Psoas muscle (tissue), 8 donors: Measurements from ENCODE around the gene NEK9. TPM values are rescaled to one million over a fixed set of nuclear protein-coding genes. Genes with fewer than 3 reads are reported as not detected.

Experiments used
- ATAC-seq, 4 donors: fragments of 200-7000 bp; cut with Tn5 transposase; one replicate each; pipeline ENCODE4 v1.9.1; 2020; ENCODE audit warnings: moderate library complexity in 3 of 4, mild to moderate bottlenecking in 2 of 4
- DNase-seq, 2 donors: peaks; one replicate each; pipeline ENCODE4 v3.0.0-alpha.2; 2020
- H3K27ac ChIP-seq: fragments of 200-600 bp; one replicate; pipeline ENCODE4 v1.8.0; 2022
- H3K27me3 ChIP-seq, 3 donors: fragments of 200-600 bp in 1 of 3; one replicate each; pipeline versions ENCODE4 v1.6.1 to v1.8.0; 2013 to 2022; ENCODE audit warnings: low read length in 2 of 3, mild to moderate bottlenecking in 2 of 3, moderate library complexity in 1 of 3; ENCODE audit not compliant: insufficient read depth in 3 of 3
- H3K36me3 ChIP-seq, 2 donors: fragments of 200-600 bp in 1 of 2; one replicate each; pipeline versions ENCODE4 v1.6.1 to v1.8.0; 2013 to 2022; ENCODE audit warnings: low read depth in 1 of 2, mild to moderate bottlenecking in 1 of 2, moderate library complexity in 1 of 2; ENCODE audit not compliant: insufficient read depth in 1 of 2
- H3K4me1 ChIP-seq: fragments of 200-600 bp; one replicate; pipeline ENCODE4 v1.8.0; 2022
- H3K4me3 ChIP-seq: fragments of 200-600 bp; one replicate; pipeline ENCODE4 v1.8.0; 2022; ENCODE audit warnings: mild to moderate bottlenecking
- H3K9me3 ChIP-seq: fragments of 200-600 bp; one replicate; pipeline ENCODE4 v1.8.0; 2022
- WGBS, 3 donors: extraction: QIAGEN DNeasy Blood & Tissue Kit; methylation state at CpG; one replicate each; pipeline versions ENCODE4 v1.1.6 to v1.1.7; 2013; 5-methylcytosine and 5-hydroxymethylcytosine counted together
- intact Hi-C, 2 donors: fragments of 100-400 bp; cut with DNase I; formaldehyde crosslinking; loops; one replicate each; pipeline versions ENCODE4 v1.11.0 to v1.14.2; 2022
- polyA plus RNA-seq, 3 donors: library from polyadenylated mRNA; stranded (reverse); fragments of 200-250 nt; gene quantifications; one replicate each; pipeline ENCODE4 v1.2.3, GENCODE V29; 2013
- total RNA-seq, 4 donors: library from RNA; stranded (reverse); fragmentation: NEBNext Ultra II Directional in 2 of 4; extraction: Animal tissue kit (Norgen Biotek cat#: 25700) in 2 of 4; gene quantifications; one replicate each; pipeline versions ENCODE4 v1.2.1 to v1.2.4, GENCODE V29; 2021 to 2023
- TF ChIP-seq, protein P1 (sequence below): fragments of 200-600 bp; IDR thresholded peaks from one replicate; pipeline ENCODE4 v1.8.0; 2022; ENCODE audit warnings: antibody characterized with exemption
- donor health status: healthy with polysubstance abuse.
- donor health status: DM: no; HTN: no; CAD: no; lungs with moderate emphysema.
- donor health status: Bipolar disorder and iron deficiency.
- donor health status: healthy.
- donor health status: DM: yes; HTN: yes; CAD: no.
- donor health status: DM: no; HTN: no; CAD: no.
- donor health status: DM: no; HTN: no; CAD: no.
- donor health status: DM: yes; HTN: yes; CAD: no.

The NEK9 gene
- total and polyA plus RNA-seq, 7 donors: 17.9 to 116 (median 69.1) TPM

DNA sequence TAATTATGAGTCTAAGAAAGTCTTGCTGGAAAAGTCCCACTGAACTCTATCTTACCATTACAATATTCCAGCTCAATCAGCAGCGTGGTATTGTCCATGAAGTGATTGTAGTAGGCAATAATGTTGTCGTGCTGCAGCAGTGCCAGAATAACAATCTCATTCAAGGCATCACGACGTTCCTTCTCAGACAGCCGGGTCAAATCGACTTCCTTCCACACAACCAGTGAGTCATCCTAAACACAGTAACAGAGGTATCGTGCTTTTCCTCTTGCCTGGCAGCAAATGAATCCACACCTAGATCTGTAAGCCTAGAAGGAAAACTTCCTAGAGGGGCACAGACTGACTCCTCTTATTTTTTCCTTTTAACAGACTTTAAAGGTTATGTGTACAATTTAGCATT, 2.9 kb downstream of the NEK9 start:
- DNase-seq (no peak), ATAC-seq (peak in 3 of 4 donors; percentile 10 to 28 (median 14))
- Histone ChIP-seq H3K36me3 (peaks cover 2 to 39% of the 10 kb centered on the region in 2 donors), H3K9me3 (no peaks in the 10 kb centered on the region), H3K27me3 (no peaks in the 10 kb centered on the region), H3K4me3 (no peak overlapping the region), H3K27ac (peak overlapping the region; percentile 62), H3K4me1 (peaks cover 39% of the 10 kb centered on the region)
- intact Hi-C loops: no loop called here
- TF ChIP-seq, protein P1, sequence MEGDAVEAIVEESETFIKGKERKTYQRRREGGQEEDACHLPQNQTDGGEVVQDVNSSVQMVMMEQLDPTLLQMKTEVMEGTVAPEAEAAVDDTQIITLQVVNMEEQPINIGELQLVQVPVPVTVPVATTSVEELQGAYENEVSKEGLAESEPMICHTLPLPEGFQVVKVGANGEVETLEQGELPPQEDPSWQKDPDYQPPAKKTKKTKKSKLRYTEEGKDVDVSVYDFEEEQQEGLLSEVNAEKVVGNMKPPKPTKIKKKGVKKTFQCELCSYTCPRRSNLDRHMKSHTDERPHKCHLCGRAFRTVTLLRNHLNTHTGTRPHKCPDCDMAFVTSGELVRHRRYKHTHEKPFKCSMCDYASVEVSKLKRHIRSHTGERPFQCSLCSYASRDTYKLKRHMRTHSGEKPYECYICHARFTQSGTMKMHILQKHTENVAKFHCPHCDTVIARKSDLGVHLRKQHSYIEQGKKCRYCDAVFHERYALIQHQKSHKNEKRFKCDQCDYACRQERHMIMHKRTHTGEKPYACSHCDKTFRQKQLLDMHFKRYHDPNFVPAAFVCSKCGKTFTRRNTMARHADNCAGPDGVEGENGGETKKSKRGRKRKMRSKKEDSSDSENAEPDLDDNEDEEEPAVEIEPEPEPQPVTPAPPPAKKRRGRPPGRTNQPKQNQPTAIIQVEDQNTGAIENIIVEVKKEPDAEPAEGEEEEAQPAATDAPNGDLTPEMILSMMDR: no peak
- 27 to 30% (median 29%) methylated on average over 7 of the region's 7 CpGs for WGBS, 3 donors

- Histone ChIP-seq H3K4me3 (no peak overlapping the region), H3K27ac (no peak overlapping the region), H3K36me3 (peaks cover 9 to 63% of the 10 kb centered on the region in 2 donors), H3K4me1 (peaks cover 25% of the 10 kb centered on the region), H3K9me3 (no peaks in the 10 kb centered on the region), H3K27me3 (no peaks in the 10 kb centered on the region)
- no peak for ATAC-seq
- TF ChIP-seq, protein P1: no peak
- WGBS, 3 donors: 92 to 96% (median 92%) methylated on average over 7 of the region's 7 CpGs
- no peak for DNase-seq
- intact Hi-C loops: no loop called here
Observed at GRCh38 chr14:75121552-75121951, 5.3 kb downstream of the NEK9 start.

- 68 to 79% (median 72%) methylated on average over 3 of the region's 3 CpGs for WGBS, 3 donors
- Histone ChIP-seq H3K36me3 (peaks cover 9 to 72% of the 10 kb centered on the region in 2 donors), H3K9me3 (no peaks in the 10 kb centered on the region), H3K27me3 (no peaks in the 10 kb centered on the region), H3K4me3 (no peak overlapping the region), H3K27ac (no peak overlapping the region), H3K4me1 (peaks cover 23% of the 10 kb centered on the region)
- no peak for DNase-seq
- intact Hi-C loops: no loop called here
- ATAC-seq: no peak
- TF ChIP-seq, protein P1: no peak
Observed at GRCh38 chr14:75120541-75121291, 6.1 kb downstream of the NEK9 start.

DNA sequence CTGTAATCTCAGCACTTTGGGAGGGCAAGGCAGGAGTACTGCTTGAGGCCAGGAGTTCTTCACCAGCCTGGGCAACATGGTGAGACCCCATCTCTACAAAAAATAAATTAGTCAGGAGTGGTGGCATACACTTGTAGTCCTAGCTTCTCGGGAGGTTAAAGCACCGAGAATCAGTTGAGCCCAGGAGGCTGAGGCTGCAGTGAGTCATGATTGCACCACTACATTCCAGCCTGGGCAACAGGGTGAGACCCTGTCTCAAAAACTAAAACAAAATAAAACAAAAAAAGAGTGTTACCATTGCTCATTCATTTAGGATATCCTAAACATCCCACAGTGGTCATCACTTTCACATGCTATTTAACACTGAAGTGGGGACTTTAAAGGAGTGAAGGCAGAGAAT, 7.8 kb downstream of the NEK9 start:
- TF ChIP-seq, protein P1: no peak
- DNase-seq (no peak), ATAC-seq (peak in 1 of 4 donors; percentile 27)
- 89 to 94% (median 92%) methylated on average over 2 of the region's 2 CpGs for WGBS, 3 donors
- Histone ChIP-seq H3K9me3 (no peaks in the 10 kb centered on the region), H3K27ac (no peak overlapping the region), H3K27me3 (no peaks in the 10 kb centered on the region), H3K4me3 (no peak overlapping the region), H3K36me3 (peaks cover 16 to 88% of the 10 kb centered on the region in 2 donors), H3K4me1 (peaks cover 6% of the 10 kb centered on the region)
- intact Hi-C loops: no loop called here
